AG09319 (cell line): ENCODE results near the gene SPSB1.

Source experiments
- DNase-seq: peaks from one replicate; pipeline ENCODE4 v3.0.0-alpha.2; 2010; ENCODE audit warnings: low read depth; ENCODE audit errors: extremely low read depth
- CTCF ChIP-seq: IDR thresholded peaks from 2 replicates; pipeline ENCODE4 v1.5.1; 2011; ENCODE audit warnings: low read depth, mild to moderate bottlenecking, inconsistent platforms, low read length, moderate library complexity

Gene SPSB1

GRCh38 chr1:9391620-9392019, 98.9 kb downstream of the SPSB1 start:
- TF ChIP-seq CTCF: no peak
- no peak for DNase-seq

- TF ChIP-seq CTCF: no peak
- no peak for DNase-seq
These were observed 101.3 kb downstream of the SPSB1 start for GRCh38 chr1:9394010-9394409.

GRCh38 chr1:9395018-9395417, 102.3 kb downstream of the SPSB1 start:
- no peak for DNase-seq
- TF ChIP-seq CTCF: no peak

- TF ChIP-seq CTCF: no peak
- no peak for DNase-seq
These were observed 104.4 kb downstream of the SPSB1 start for GRCh38 chr1:9397047-9397446.

GRCh38 chr1:9397997-9398526, 105.4 kb downstream of the SPSB1 start:
- no peak for TF ChIP-seq CTCF
- no peak for DNase-seq

GRCh38 chr1:9399510-9400424, 107.1 kb downstream of the SPSB1 start:
- no peak for TF ChIP-seq CTCF
- no peak for DNase-seq

GRCh38 chr1:9400425-9401079, 107.9 kb downstream of the SPSB1 start:
- DNase-seq: no peak
- no peak for TF ChIP-seq CTCF
